ENCODE results near the gene DMD. TPM values are rescaled to one million over a fixed set of nuclear protein-coding genes. Genes with fewer than 3 reads are reported as not detected.

Gene DMD
- total RNA-seq, 6 experiments from 2014 or later = 18.7 to 43.4 (median 32.9) TPM

- intact Hi-C loops (cut with DNase I) = no loop called here
- WGBS (ENCODE audit: insufficient coverage, low coverage, low lambda C conversion rate, missing lambda C conversion rate) = 40% methylated on average over 1 of the region's 1 CpG
Measured at GRCh38 chrX:33175201-33175600, 36.1 kb downstream of the DMD start.

GRCh38 chrX:33171041-33171440 is 40.3 kb downstream of the DMD start:
- Histone ChIP-seq H3K36me3 (no peaks in the 10 kb centered on the region), H3K4me3 (no peak overlapping the region), H3K9me3 (no peaks in the 10 kb centered on the region), H3K4me1 (no peaks in the 10 kb centered on the region), H3K27ac (no peak overlapping the region), H3K27me3 (peaks cover 0 to 2% of the 10 kb centered on the region in 2 donors)
- DNase-seq = no peak
- ATAC-seq = no peak
- 39% methylated on average over 2 of the region's 2 CpGs for WGBS (ENCODE audit: insufficient coverage, low coverage, low lambda C conversion rate, missing lambda C conversion rate)
- intact Hi-C loops (cut with DNase I) = no loop called here
- TF ChIP-seq CTCF (IDR thresholded peaks at IDR 0.05) (no peak), POLR2A (IDR thresholded peaks at IDR 0.05) (no peak)

More at GRCh38 chrX:33175201-33175600, 36.1 kb downstream of the DMD start:
- Histone ChIP-seq H3K27ac (no peak overlapping the region), H3K4me3 (no peak overlapping the region), H3K27me3 (no peaks in the 10 kb centered on the region), H3K36me3 (no peaks in the 10 kb centered on the region), H3K9me3 (no peaks in the 10 kb centered on the region), H3K4me1 (no peaks in the 10 kb centered on the region)
- DNase-seq = no peak
- no peak for ATAC-seq
- TF ChIP-seq POLR2A (IDR thresholded peaks at IDR 0.05) = no peak
- no peak for TF ChIP-seq CTCF (IDR thresholded peaks at IDR 0.05)

GRCh38 chrX:33161829-33162228 is 49.5 kb downstream of the DMD start:
- TF ChIP-seq CTCF (IDR thresholded peaks at IDR 0.05) = no peak
- TF ChIP-seq POLR2A (IDR thresholded peaks at IDR 0.05) = no peak
- H3K4me1 ChIP-seq = no peaks in the 10 kb centered on the region
- ATAC-seq (no peak), DNase-seq (no peak)
- peaks cover 0 to 2% of the 10 kb centered on the region in 2 donors for H3K27me3 ChIP-seq
- no peak overlapping the region for H3K4me3 ChIP-seq
- intact Hi-C loops (cut with DNase I) = no loop called here
- no peak overlapping the region for H3K27ac ChIP-seq
- H3K9me3 ChIP-seq = no peaks in the 10 kb centered on the region
- no peaks in the 10 kb centered on the region for H3K36me3 ChIP-seq

- H3K27me3 ChIP-seq = no peaks in the 10 kb centered on the region
- no peak for TF ChIP-seq POLR2A (IDR thresholded peaks at IDR 0.05)
- no peak for TF ChIP-seq CTCF (IDR thresholded peaks at IDR 0.05)
- intact Hi-C loops (cut with DNase I) = no loop called here
- no peaks in the 10 kb centered on the region for H3K36me3 ChIP-seq
- 53% methylated on average over 5 of the region's 5 CpGs for whole genome bisulfite sequencing (ENCODE audit: insufficient coverage, low coverage, low lambda C conversion rate, missing lambda C conversion rate)
- no peak overlapping the region for H3K4me3 ChIP-seq
- ATAC-seq (no peak), DNase-seq (no peak)
- H3K4me1 ChIP-seq = no peaks in the 10 kb centered on the region
- H3K27ac ChIP-seq = no peak overlapping the region
- no peaks in the 10 kb centered on the region for H3K9me3 ChIP-seq
Measured at GRCh38 chrX:33160273-33160672, 51.1 kb downstream of the DMD start.

GRCh38 chrX:33156152-33156726 is 55.1 kb downstream of the DMD start:
- no peaks in the 10 kb centered on the region for H3K36me3 ChIP-seq
- no peaks in the 10 kb centered on the region for H3K4me1 ChIP-seq
- intact Hi-C loops (cut with DNase I) = no loop called here
- ATAC-seq = no peak
- H3K4me3 ChIP-seq = no peak overlapping the region
- H3K9me3 ChIP-seq = no peaks in the 10 kb centered on the region
- no peak for DNase-seq
- no peaks in the 10 kb centered on the region for H3K27me3 ChIP-seq
- 43% methylated on average over 2 of the region's 2 CpGs for WGBS (ENCODE audit: insufficient coverage, low coverage, low lambda C conversion rate, missing lambda C conversion rate)
- TF ChIP-seq CTCF (IDR thresholded peaks at IDR 0.05) (no peak), POLR2A (IDR thresholded peaks at IDR 0.05) (no peak)
- no peak overlapping the region for H3K27ac ChIP-seq
